ENCODE measurements around the gene SPACDR.

DNA sequence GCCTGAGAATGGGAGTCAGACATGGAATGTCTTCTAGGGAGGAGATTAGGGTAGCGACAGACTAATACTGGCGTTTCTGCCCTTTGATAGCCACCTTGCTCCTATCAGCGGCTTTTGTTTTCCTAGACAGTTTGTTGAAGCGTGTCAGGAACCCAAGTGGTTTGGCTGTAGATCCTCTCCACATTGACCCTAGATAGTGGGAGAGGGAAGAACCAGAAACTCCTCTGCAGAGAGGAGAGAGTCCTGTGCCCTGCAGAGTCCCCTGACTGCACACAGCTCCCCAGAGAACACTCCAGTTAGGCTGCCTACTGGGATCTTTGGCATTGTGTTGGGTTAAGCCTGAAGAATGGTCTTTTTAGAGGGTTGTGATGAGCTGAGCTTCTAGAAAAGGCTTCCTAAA lies 32.0 kb downstream of the SPACDR start:
- TF ChIP-seq, protein P1, sequence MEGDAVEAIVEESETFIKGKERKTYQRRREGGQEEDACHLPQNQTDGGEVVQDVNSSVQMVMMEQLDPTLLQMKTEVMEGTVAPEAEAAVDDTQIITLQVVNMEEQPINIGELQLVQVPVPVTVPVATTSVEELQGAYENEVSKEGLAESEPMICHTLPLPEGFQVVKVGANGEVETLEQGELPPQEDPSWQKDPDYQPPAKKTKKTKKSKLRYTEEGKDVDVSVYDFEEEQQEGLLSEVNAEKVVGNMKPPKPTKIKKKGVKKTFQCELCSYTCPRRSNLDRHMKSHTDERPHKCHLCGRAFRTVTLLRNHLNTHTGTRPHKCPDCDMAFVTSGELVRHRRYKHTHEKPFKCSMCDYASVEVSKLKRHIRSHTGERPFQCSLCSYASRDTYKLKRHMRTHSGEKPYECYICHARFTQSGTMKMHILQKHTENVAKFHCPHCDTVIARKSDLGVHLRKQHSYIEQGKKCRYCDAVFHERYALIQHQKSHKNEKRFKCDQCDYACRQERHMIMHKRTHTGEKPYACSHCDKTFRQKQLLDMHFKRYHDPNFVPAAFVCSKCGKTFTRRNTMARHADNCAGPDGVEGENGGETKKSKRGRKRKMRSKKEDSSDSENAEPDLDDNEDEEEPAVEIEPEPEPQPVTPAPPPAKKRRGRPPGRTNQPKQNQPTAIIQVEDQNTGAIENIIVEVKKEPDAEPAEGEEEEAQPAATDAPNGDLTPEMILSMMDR (IDR thresholded peaks at IDR 0.05), result no peak
- TF ChIP-seq POLR2A (IDR thresholded peaks at IDR 0.05), result no peak
